Endometrium (tissue), 2 donors: Measurements from ENCODE around the gene NPAS3.

Experiments
- FAIRE-seq: peaks from 2 replicates; lab custom pipeline; 2012; peaks lifted over from hg19 to GRCh38; lab: Jason Lieb, UNC
- donor health status: control.
- donor health status: control.

NPAS3 gene

DNA sequence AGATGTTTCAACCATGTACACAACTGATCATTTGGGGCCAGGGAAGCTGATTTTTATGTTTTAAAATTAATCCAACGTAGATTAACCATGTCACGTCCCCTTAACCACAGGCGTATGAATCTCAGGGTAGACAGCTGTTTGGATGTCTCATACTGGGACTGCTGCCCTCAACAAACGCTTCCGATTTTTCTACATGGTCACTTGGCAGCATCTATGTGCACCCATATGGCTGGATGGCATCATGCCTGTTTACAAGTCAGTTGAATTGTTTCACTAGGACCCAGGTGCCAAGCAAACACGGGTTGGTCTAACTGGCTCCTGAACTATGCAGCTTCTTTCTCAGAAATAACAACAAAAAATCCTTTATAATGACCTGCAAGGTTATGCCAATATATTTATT is 393.8 kb downstream of the NPAS3 start:
- FAIRE-seq: no peak

- no peak for FAIRE-seq
Measured at GRCh38 chr14:33335366-33335765, 396.7 kb downstream of the NPAS3 start.

DNA sequence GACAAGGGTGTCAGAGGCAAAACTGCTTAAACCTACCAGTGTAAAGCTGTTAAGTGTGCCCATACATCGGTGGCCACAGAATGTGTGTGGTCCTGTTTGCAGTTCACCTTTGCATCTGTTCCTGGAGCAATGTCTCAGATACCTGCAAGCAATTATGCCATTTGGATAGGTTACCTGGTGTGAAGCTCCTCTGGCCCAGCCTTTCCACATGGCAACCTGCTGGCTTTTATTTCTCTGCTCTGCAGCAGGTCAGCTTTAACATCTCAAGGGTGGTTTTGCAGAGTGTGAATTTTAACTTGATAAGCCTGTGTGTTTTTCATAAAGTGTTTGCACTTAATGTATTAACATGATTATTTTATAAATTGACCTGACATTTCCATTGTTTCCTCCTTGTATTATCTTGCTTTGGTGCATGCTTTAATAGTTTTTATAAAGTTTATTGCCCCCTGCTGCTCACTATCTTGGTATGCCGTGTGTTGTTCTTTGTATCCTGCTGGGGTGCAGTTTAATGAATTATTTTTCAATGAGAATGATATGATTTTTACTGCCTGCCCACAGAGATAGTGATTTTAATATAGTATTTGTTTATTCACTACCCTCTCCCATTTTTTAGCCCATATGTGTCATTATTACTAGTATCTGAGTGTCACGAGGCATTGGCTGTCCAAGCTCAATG is 403.8 kb downstream of the NPAS3 start:
- FAIRE-seq: no peak

GRCh38 chr14:33343016-33343415 is 404.3 kb downstream of the NPAS3 start:
- FAIRE-seq: no peak

DNA sequence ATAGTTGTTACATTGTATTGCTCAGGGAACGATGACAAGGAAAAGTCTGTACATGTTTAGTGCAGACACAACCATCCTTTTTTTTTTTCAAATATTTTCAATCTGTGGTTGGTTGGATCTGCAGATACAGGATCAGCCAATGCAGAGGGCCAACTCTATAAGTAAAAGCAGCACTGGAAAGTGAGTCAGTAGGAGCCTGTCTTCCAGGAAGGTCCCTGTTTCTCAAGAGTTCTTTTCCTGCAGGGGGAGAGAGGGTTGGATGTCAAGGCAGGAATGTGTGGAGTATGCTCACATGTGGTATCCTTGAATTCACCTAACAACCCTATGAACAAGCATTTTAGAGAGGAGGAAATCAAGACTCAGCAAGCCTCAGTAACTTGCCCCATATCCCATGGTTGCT is 409.1 kb downstream of the NPAS3 start:
- no peak for FAIRE-seq

DNA sequence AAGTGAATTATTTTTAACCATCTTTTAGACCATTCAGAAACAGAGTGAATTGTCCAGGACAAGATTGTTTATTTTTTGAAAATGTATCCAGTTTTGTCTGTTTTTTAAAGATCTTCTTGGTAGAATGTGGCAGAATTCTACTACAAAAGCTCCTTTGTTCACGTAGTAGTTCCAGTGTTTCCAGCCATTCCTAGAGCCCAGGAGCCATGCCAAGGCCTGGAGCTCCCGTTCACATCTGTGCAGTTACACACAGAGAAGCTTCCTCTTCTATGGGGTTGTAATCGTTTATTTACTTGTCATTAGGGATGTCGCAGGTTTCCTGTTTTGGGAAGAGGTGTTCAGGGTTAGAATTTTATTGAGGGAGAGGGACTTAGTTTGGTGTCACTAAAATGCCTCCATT is 409.8 kb downstream of the NPAS3 start:
- FAIRE-seq: no peak

DNA sequence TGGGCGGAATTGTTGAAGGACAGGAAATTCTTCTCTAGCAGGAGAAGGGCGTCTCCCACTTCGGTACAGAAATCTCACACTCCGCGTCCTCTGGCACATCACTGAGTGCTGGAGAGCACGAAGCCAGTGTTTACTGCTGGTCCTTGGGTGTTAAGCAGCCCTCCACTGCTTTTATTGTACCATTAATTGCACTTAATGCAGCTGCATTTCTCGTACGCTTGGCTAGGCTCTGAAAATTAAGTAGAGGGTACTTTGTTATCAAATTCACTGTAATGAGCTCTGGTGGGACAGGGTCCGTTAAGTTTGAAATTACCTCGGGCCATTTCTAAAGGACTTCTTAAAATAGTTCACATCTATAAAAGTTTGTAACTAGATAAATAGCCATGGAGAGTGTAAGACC is 411.2 kb downstream of the NPAS3 start:
- no peak for FAIRE-seq

DNA sequence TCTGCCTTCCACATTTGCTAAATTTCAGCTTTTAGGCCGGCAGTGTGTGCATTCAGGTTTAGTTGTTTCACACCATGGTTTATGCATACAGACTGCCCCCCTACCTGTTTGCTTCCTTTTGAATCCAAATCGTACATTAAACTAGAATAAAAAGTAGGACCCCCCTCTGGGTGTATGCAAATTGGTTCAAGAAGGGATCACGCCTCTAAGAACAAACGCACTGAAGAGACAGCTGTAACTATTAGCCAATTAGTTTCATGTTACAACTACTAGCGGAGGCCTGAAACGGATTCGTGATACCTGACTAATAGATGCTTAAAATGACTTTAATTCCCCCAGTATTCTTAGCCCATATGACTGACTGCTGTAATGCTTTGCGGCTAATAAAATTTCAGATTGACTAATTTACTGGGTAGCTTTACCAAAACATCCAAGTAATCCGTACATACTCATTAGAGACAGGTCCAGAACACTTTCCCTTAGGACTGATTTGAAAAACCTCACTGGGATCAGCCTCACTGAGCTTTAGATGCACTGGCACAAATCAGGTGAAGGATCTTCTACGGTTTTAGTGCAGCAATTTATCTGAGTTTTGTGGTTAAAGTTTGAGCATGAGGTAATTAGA is 411.8 kb downstream of the NPAS3 start:
- FAIRE-seq: no peak

DNA sequence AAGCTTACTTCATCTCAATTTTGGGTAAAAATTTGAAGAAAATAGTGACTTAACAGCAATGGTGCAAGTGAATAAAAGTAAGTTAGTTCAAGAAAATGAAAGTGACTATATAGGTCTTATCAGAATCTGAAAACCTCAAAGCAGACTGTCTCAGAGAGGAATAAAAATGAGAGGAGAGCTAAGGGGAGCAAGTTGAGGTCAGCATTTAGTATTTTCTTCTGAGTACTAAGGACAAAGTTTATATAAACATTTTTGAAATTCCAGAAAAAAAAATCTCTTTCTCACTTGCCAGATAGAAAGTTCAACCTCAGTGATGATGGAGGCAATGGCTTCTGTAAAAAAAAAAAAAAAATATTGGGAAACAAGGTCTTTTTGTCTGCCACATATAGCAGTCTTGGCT is 414.1 kb downstream of the NPAS3 start:
- FAIRE-seq: no peak

- FAIRE-seq: no peak
Measured at GRCh38 chr14:33356181-33356580, 417.5 kb downstream of the NPAS3 start.

- no peak for FAIRE-seq
Measured at GRCh38 chr14:33357225-33358010, 418.7 kb downstream of the NPAS3 start.

- FAIRE-seq: no peak
Measured at GRCh38 chr14:33359288-33359881, 420.7 kb downstream of the NPAS3 start.

GRCh38 chr14:33362934-33363333 is 424.3 kb downstream of the NPAS3 start:
- no peak for FAIRE-seq

DNA sequence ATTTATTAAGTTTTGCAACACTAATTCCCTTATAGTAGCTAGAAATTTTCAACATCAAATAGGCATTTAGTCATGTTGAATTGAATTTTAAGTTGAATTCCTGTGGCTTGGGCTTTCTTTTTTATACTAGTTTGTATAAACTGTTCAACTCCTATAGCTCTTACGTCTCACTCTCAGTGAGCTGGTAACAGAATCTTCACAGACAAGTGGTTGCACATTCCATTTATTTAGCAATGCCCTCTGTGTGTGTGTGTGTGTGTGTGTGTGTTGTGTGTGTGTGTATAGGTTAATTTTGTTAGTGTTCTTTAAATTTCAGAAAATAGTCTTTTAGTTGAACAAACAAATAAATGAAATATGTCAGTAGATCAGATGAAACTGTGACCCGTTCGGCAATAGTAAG is 425.0 kb downstream of the NPAS3 start:
- FAIRE-seq: no peak

- no peak for FAIRE-seq
Measured at GRCh38 chr14:33364466-33364865, 425.8 kb downstream of the NPAS3 start.

DNA sequence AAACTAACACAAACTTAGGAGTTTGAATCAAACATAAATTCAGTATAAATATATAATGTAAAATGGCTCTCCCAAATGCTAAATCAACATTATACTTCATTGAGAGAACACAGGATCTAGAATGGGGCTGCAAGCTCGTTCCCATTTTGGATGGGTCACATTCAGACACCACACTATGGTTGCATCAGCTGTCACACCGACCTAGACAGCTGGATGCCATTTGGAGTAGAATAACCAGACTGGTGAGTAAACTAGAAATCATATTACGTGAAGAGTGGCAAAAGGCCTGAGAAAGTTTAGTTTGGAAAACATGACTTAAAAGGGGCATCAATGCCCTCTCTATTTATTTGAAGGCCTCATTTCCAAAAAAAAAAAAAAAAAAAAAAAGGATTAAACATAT is 430.4 kb downstream of the NPAS3 start:
- no peak for FAIRE-seq

GRCh38 chr14:33369972-33370371 is 431.3 kb downstream of the NPAS3 start:
- no peak for FAIRE-seq

GRCh38 chr14:33370426-33370825 is 431.7 kb downstream of the NPAS3 start:
- FAIRE-seq: no peak

GRCh38 chr14:33375196-33375595 is 436.5 kb downstream of the NPAS3 start:
- FAIRE-seq: no peak

DNA sequence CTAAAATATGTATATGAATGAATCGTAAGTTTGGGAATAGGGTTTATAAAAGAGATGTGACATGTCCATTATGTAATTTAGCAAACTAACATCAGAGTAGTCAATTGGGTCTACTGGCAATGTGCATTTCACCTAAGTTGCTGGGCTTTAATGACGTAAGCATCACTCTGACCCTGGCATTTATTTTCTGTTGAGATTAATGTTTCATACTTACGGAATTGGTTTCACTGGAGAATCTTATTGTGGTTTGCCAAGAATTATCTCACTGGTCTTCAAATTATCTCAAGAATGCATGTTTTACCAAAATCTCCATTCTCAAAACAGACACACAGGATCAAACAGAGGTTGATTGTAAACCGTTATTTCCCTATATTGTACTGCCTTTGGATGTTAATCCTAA is 437.1 kb downstream of the NPAS3 start:
- FAIRE-seq: no peak

DNA sequence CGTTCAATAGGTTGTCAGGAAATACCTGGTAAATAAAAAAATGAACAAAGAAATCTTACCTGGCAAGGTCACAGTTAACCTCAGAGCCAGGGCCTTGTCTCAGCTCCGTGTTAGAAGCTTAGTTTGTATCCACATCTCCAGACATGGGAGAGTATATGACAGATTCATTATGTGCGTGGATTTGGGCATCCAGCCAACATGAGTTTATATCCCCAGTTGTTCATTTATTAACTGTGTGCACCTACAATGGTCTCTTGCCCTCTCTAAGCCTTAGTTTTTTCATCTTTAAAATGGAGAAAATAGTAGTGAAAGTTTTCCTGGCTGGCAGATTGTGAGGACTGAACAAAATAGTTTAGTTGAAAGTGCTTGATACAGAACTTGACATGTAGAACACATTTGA is 437.8 kb downstream of the NPAS3 start:
- no peak for FAIRE-seq

- no peak for FAIRE-seq
Measured at GRCh38 chr14:33377596-33378390, 439.1 kb downstream of the NPAS3 start.
